Activated naive CD8-positive, alpha-beta T cell (primary cell): ENCODE measurements around the gene PFKL.
A peak's percentile ranks its signal among the peaks of the same experiment; 100 is the strongest.

Source experiments
- H3K27ac Mint-ChIP-seq: one replicate; pipeline ENCODE4 v1.8.0; 2021; ENCODE audit warnings: mixed read lengths
- H3K27me3 Mint-ChIP-seq: one replicate; pipeline ENCODE4 v1.8.0; 2021; ENCODE audit warnings: mixed read lengths
- H3K36me3 Mint-ChIP-seq: one replicate; pipeline ENCODE4 v1.8.0; 2021; ENCODE audit warnings: mixed read lengths
- H3K4me1 Mint-ChIP-seq: one replicate; pipeline ENCODE4 v1.8.0; 2021; ENCODE audit warnings: low read depth, mixed read lengths
- H3K4me3 Mint-ChIP-seq: one replicate; pipeline ENCODE4 v1.8.0; 2021; ENCODE audit warnings: mild to moderate bottlenecking, mixed read lengths
- H3K9me3 Mint-ChIP-seq: one replicate; pipeline ENCODE4 v1.8.0; 2021; ENCODE audit warnings: low read depth, mixed read lengths

PFKL gene

GRCh38 chr21:44299458-44300261 is at the start of gene PFKL:
PFKL (plus strand) TSS chr21:44300053; CDS start chr21:44300106, 53 bp downstream.
- peaks cover 48% of the 10 kb centered on the region for H3K4me1 Mint-ChIP-seq
- H3K4me3 Mint-ChIP-seq, result peak within 1 kb of the TSS; percentile 90

GRCh38 chr21:44253832-44254710 is 45.8 kb upstream of the PFKL start:
- Mint-ChIP-seq H3K27me3 (peaks cover 2% of the 10 kb centered on the region), H3K27ac (no peak overlapping the region), H3K9me3 (no peaks in the 10 kb centered on the region), H3K4me3 (no peak overlapping the region), H3K4me1 (peaks cover 2% of the 10 kb centered on the region), H3K36me3 (no peaks in the 10 kb centered on the region)

More at GRCh38 chr21:44299458-44300261, at the start of gene PFKL:
- no peaks in the 10 kb centered on the region for H3K9me3 Mint-ChIP-seq
- H3K36me3 Mint-ChIP-seq, result no peaks in the 10 kb centered on the region
- no peaks in the 10 kb centered on the region for H3K27me3 Mint-ChIP-seq
- peak within 1 kb of the TSS; percentile 89 for H3K27ac Mint-ChIP-seq

- no peak overlapping the region for H3K4me3 Mint-ChIP-seq
- H3K27me3 Mint-ChIP-seq, result peaks cover 2% of the 10 kb centered on the region
- no peaks in the 10 kb centered on the region for H3K9me3 Mint-ChIP-seq
- no peak overlapping the region for H3K27ac Mint-ChIP-seq
- no peaks in the 10 kb centered on the region for H3K36me3 Mint-ChIP-seq
- peaks cover 2% of the 10 kb centered on the region for H3K4me1 Mint-ChIP-seq
Observed at GRCh38 chr21:44255511-44255981, 44.3 kb upstream of the PFKL start.

GRCh38 chr21:44258056-44258725 is 41.7 kb upstream of the PFKL start:
- H3K9me3 Mint-ChIP-seq, result no peaks in the 10 kb centered on the region
- H3K36me3 Mint-ChIP-seq, result no peaks in the 10 kb centered on the region
- H3K4me3 Mint-ChIP-seq, result no peak overlapping the region
- H3K27ac Mint-ChIP-seq, result no peak overlapping the region
- H3K4me1 Mint-ChIP-seq, result peaks cover 2% of the 10 kb centered on the region
- peaks cover 2% of the 10 kb centered on the region for H3K27me3 Mint-ChIP-seq

- Mint-ChIP-seq H3K27ac (no peak overlapping the region), H3K4me3 (no peak overlapping the region), H3K36me3 (no peaks in the 10 kb centered on the region), H3K9me3 (no peaks in the 10 kb centered on the region), H3K4me1 (peaks cover 2% of the 10 kb centered on the region), H3K27me3 (peaks cover 2% of the 10 kb centered on the region)
Observed at GRCh38 chr21:44259082-44259705, 40.7 kb upstream of the PFKL start.

- H3K36me3 Mint-ChIP-seq, result no peaks in the 10 kb centered on the region
- no peaks in the 10 kb centered on the region for H3K27me3 Mint-ChIP-seq
- H3K4me3 Mint-ChIP-seq, result no peak overlapping the region
- no peak overlapping the region for H3K27ac Mint-ChIP-seq
- H3K9me3 Mint-ChIP-seq, result no peaks in the 10 kb centered on the region
- H3K4me1 Mint-ChIP-seq, result no peaks in the 10 kb centered on the region
Observed at GRCh38 chr21:44260066-44260465, 39.8 kb upstream of the PFKL start.

GRCh38 chr21:44260791-44261631 is 38.8 kb upstream of the PFKL start:
- Mint-ChIP-seq H3K9me3 (no peaks in the 10 kb centered on the region), H3K4me3 (no peak overlapping the region), H3K4me1 (no peaks in the 10 kb centered on the region), H3K27me3 (no peaks in the 10 kb centered on the region), H3K36me3 (no peaks in the 10 kb centered on the region), H3K27ac (no peak overlapping the region)

GRCh38 chr21:44261675-44262295 is 38.1 kb upstream of the PFKL start, which contains the start of gene DNMT3L:
DNMT3L (minus strand) TSS chr21:44261897; CDS start chr21:44261259, 638 bp downstream.
- H3K4me3 Mint-ChIP-seq, result no peak within 1 kb of the TSS
- H3K27me3 Mint-ChIP-seq, result no peaks in the 10 kb centered on the region
- H3K9me3 Mint-ChIP-seq, result no peaks in the 10 kb centered on the region
- H3K27ac Mint-ChIP-seq, result no peak within 1 kb of the TSS
- H3K4me1 Mint-ChIP-seq, result no peaks in the 10 kb centered on the region
- H3K36me3 Mint-ChIP-seq, result no peaks in the 10 kb centered on the region

- H3K36me3 Mint-ChIP-seq, result no peaks in the 10 kb centered on the region
Observed at GRCh38 chr21:44262338-44263056, 37.4 kb upstream of the PFKL start.

GRCh38 chr21:44263221-44263760 is 36.6 kb upstream of the PFKL start:
- Mint-ChIP-seq H3K9me3 (no peaks in the 10 kb centered on the region), H3K27ac (no peak overlapping the region), H3K4me1 (no peaks in the 10 kb centered on the region)

More at GRCh38 chr21:44262338-44263056, 37.4 kb upstream of the PFKL start:
- Mint-ChIP-seq H3K27ac (no peak overlapping the region), H3K9me3 (no peaks in the 10 kb centered on the region), H3K4me1 (no peaks in the 10 kb centered on the region), H3K4me3 (no peak overlapping the region), H3K27me3 (no peaks in the 10 kb centered on the region)

GRCh38 chr21:44263768-44264167 is 36.1 kb upstream of the PFKL start:
- Mint-ChIP-seq H3K4me1 (no peaks in the 10 kb centered on the region), H3K4me3 (no peak overlapping the region), H3K27me3 (no peaks in the 10 kb centered on the region), H3K9me3 (no peaks in the 10 kb centered on the region), H3K27ac (no peak overlapping the region), H3K36me3 (no peaks in the 10 kb centered on the region)

More at GRCh38 chr21:44263221-44263760, 36.6 kb upstream of the PFKL start:
- Mint-ChIP-seq H3K4me3 (no peak overlapping the region), H3K27me3 (no peaks in the 10 kb centered on the region), H3K36me3 (no peaks in the 10 kb centered on the region)

- Mint-ChIP-seq H3K4me3 (no peak overlapping the region), H3K27me3 (no peaks in the 10 kb centered on the region), H3K27ac (no peak overlapping the region), H3K36me3 (no peaks in the 10 kb centered on the region), H3K4me1 (no peaks in the 10 kb centered on the region), H3K9me3 (no peaks in the 10 kb centered on the region)
Observed at GRCh38 chr21:44265734-44266270, 34.1 kb upstream of the PFKL start.
